ENCODE data around the gene THOC6. TPM values are rescaled to one million over a fixed set of nuclear protein-coding genes. Genes with fewer than 3 reads are reported as not detected.
A peak's percentile ranks its signal among the peaks of the same experiment; 100 is the strongest.

THOC6 gene
- total RNA-seq, 1 donor from 2014 or later, result 20.7 TPM

DNA sequence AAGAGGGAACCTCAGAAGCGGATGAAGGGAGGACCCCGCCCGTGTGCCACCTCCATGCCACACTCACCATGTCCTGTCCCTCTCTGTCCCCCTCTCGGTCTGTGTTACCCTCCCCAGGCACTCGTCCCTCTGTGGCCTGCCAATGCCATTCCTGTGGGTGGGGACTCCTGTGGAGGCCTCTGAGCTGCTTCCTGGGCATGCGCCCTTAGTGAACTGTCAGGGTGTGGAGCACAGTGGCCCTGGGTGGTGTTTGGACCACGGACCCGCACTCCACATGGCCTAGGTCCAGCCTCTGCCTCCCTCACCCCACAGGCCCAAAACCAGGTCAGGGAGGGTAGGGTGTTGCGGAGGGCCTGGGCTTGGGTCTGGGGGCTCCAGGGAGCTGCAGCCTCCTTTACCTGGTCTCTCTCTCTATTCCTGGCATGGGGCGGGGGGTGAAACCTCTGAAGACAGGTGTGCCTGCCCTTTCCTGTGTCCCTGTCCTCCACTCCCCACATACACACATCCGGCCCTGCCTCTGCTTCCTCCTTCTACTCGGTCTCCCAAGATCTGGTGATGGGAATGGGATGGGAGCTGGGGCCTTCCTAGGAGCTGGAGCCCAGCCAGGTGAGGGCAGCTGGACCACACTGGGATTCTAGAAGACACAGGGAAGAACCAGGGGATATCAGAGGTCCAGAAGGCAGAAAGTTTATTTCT, 32.1 kb upstream of the THOC6 start:
- no peak for DNase-seq (ENCODE audit: extremely low read depth, low read depth, low spot score)

- no peak for DNase-seq (ENCODE audit: extremely low read depth, low read depth, low spot score)
These were observed 31.3 kb upstream of the THOC6 start for GRCh38 chr16:2992383-2993081.

DNA sequence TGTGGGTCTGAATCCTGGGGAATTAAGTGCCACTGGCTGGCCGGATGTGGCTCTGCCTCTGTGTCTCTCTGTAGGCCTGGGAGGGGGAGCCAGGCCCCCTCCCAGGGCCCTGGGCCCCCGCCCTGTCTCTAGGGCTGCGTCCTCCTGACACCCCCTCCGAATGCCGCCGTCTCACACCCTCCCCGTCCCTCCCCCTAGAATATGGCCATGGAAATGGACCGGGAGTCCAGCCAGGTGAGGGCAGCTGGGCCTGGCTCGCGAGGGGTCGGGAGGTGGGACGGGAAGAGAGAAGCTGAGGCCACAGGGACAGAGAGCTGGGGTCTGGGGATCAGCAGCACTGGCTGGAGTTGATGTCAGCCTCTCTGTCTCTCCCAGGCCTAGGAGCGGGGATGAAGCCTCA, 27.5 kb upstream of the THOC6 start:
- DNase-seq (ENCODE audit: extremely low read depth, low read depth, low spot score), result no peak

- no peak for DNase-seq (ENCODE audit: extremely low read depth, low read depth, low spot score)
These were observed 23.9 kb upstream of the THOC6 start for GRCh38 chr16:2999929-3000328.

- DNase-seq (ENCODE audit: extremely low read depth, low read depth, low spot score), result no peak
These were observed 23.3 kb upstream of the THOC6 start for GRCh38 chr16:3000540-3000939.

GRCh38 chr16:3001316-3001715, 22.5 kb upstream of the THOC6 start:
- no peak for DNase-seq (ENCODE audit: extremely low read depth, low read depth, low spot score)

DNA sequence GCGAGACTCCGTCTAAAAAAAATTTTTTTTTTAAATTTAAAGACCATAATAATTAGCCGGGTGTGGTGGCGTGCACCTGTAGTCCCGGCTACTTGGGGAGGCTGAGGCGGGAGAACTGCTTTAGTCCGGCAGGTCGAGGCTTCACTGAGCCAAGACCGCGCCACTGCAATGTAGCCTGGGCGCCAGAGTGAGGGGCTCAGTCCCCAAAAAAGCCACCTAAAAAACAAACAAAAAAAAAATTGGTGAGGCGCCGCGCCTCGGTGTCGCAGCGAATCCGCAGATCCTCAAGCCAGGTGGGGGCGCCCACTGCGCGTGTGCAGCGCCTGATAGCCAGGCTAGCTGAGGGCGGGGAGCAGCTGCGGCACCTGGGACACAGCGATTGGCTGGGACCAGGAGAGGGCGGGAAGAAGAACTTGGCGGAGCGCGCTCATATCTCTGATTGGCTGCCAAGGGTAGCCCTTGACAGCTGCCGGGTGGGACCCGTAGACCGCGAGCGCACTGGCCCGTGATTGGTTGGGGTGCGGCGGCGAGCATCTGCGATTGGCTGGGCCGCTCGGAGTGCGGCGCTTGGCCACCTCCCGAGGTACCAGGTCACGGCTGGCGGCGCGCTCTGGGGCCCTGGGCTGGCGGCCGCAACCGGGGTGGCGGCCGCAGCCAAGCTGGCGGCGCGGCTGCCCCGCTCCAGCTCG, 20.1 kb upstream of the THOC6 start:
- DNase-seq (ENCODE audit: extremely low read depth, low read depth, low spot score), result peak; percentile 87

- no peak for DNase-seq (ENCODE audit: extremely low read depth, low read depth, low spot score)
These were observed 19.5 kb upstream of the THOC6 start for GRCh38 chr16:3004319-3004718.

DNA sequence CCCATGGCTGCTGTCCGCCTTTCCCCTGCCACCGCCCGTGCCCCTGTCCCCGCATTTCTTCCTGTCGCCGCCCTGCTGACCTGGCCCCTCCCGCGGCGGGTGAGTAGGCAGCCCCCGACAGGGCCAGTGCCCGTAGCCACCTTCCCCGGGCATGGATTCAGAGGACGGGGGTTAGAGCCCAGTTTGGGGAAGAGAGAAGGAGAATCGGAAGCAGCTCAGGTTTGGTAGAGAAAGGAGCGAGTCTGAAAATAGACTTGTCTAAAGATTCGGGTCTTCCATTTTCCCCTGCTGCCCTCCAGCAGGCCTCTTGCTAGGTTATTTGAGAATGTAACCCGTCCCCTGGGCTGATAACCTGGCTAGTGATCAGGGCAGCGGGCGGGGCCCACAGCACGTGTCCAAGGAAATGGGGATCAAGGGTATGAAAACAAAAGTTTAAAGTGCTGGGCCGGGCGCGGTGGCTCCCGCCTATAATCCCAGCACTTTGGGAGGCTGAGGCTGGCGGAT, 19.0 kb upstream of the THOC6 start:
- DNase-seq (ENCODE audit: extremely low read depth, low read depth, low spot score), result no peak

DNA sequence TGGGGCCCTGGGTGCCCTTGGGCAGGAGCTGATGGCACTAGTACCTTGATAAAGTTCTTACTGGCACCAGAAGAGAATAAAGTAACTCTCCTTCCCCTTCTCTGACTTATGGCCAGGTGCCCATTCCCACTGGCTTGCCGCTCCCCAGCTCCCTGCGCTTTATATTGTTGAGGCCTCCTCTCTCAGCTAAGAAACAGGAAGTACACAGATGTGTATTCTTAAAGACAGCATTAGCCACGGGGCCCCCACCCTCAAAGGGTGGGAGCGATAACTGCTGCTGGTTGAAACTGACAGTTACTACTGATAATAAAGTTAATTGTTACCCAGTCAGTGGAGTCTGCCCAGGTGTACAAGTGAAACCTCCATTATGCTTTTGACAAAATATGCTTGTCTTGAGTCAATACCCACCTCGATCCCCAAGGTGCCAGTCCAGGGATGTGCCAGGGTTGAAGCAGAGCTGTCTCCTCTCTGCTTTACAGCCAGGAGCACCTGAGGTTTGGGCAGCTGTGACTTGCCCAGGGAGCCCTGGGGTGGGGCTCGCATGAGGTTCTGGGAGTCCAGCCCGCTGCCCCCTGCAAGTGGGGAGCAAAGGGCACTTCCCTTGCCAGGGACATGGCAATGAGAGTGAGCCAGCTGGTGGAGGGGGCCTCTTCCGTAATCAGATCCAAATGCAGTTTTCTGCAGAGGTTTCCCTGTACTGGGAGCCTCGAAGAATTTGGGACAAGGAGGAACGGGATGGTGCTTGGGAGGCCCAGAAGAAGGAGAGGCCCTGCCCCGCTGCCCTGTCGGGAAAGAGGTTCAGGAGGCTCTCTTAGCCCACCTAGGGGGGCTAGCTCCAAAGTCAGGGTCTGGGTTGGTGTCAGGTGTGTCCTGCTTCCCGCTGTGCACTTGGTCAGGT, 16.5 kb upstream of the THOC6 start:
- no peak for DNase-seq (ENCODE audit: extremely low read depth, low read depth, low spot score)

DNA sequence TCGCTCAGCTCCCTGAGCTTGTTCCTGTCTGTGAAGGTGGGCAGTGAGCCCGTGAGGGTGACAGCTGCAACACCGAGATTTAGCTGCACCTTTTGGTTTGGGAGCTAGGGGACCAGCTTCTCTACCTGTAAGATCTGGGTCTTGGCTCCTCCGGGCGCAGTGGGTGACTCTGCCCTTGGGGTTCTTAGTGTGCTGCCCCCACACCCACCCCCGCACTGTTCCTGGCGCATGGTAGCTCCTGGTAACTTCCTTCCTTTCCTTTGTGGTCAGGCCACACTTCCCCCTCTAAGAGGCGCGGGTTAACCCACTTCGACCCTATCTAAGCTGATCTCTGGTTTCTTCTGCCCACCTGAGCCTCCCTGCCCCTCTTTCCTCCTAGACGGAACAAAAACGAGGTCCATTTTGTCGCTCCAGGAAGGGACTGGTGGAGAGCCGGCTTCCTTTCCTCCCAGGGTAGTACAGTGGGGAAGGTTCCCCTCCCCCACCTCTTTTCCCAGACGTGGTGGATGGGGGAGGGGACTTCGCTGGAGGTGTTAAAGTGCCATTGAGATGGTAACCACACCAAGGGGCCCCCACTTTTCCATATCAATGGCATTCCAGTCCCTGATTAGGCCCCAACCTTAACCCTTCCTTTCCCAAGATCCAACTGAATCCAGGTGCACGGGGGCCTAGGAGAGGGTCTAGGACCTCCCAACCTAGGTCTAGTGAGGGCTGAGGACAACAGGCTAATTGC, 15.7 kb upstream of the THOC6 start:
- DNase-seq (ENCODE audit: extremely low read depth, low read depth, low spot score), result no peak

- DNase-seq (ENCODE audit: extremely low read depth, low read depth, low spot score), result no peak
These were observed 15.2 kb upstream of the THOC6 start for GRCh38 chr16:3008690-3009037.

DNA sequence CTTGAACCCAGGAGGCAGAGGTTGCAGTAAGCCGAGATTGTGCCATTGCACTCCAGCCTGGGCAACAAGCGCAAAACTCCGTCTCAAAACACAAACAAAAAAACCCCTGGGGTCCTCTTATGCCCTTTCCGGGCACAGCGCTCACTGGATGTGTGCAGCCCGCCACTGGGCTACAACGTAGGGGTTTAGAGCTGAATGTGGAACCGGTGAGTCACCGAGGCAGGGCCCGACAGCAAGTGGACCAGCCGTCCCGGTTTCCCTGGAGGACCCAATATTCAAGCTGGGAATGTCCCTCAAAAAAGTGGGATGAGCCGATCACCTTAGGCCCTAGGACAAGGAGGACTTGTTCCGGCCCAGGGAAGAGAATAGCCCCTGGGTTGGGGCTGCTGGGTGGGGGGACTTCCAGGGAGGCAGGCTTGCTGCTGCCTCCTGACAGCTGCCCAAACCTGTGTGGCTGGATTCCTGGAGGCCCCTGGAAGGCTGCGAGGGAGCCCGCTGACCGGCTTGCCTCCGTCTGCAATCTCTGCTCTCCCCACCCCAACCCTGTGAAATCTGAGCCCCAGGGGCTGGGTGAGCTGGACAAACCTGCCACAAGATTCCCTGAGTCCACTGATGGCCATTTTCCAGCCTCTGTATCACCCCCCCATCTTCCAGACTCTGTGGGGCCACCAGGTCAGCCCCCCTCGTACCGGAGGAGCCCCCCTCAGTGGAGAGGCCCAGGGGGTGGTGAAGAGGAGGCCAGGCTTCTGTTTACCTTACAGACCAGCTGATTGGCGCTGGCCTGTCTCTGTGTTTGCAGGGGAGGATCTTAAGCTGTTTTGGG, 14.1 kb upstream of the THOC6 start:
- DNase-seq (ENCODE audit: extremely low read depth, low read depth, low spot score), result no peak

GRCh38 chr16:3010510-3010909, 13.3 kb upstream of the THOC6 start:
- no peak for DNase-seq (ENCODE audit: extremely low read depth, low read depth, low spot score)

DNA sequence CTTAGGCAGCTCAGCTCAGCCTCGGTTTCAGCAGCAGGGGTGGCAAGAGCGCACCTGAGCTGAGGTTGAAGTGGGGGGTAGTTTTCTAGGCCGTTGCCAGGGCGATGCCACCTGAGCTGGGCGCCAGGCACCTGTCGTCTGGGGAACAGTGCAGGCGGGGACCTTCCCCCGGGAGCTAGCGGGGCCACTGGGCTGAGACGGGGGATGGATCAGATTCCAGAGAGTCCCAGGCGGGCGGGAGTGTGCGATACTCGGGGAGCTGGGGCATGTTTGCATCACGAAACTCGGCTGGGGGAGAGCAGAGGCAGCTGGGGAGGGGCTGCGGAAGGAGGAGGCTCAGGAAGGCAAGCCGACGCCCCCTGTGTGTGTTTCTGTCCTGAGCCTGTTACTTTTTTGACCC, 11.6 kb upstream of the THOC6 start:
- no peak for DNase-seq (ENCODE audit: extremely low read depth, low read depth, low spot score)

DNA sequence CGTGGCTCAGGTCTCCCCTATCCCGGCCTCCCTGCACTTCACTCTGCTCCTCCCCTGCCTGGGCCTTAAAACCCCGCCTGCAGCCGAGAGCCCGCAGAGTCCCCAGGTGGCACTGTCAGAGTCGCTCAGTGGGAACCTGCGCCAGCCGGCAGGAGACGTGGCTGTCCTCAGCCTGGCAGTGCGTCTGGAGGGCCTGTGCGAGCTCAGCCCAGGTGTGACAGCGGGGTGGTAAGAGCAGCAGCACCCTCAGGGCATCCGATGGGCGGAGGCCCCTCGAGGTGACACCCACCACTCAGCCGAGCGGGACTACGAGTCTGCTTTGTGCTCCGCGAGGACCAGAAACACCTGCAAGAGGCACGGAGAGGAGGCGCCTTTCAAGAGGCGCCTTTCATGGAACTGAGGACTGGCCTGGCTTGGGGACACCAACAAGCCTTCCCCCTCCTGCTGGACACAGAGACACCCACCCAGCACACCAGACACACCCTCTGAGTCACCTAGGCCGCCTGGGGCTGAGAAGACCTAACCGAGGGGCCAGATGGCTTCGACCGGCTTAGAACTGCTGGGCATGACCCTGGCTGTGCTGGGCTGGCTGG, 10.9 kb upstream of the THOC6 start, which contains the start of gene CLDN9:
CLDN9 (plus strand) TSS at position 96 of the 593 bp plus-strand sequence; CDS start at position 536, 440 bp downstream.
- DNase-seq (ENCODE audit: extremely low read depth, low read depth, low spot score), result no peak

DNA sequence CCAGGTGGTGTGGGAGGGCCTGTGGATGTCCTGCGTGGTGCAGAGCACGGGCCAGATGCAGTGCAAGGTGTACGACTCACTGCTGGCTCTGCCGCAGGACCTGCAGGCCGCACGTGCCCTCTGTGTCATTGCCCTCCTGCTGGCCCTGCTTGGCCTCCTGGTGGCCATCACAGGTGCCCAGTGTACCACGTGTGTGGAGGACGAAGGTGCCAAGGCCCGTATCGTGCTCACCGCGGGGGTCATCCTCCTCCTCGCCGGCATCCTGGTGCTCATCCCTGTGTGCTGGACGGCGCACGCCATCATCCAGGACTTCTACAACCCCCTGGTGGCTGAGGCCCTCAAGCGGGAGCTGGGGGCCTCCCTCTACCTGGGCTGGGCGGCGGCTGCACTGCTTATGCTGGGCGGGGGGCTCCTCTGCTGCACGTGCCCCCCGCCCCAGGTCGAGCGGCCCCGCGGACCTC, 10.3 kb upstream of the THOC6 start:
- no peak for DNase-seq (ENCODE audit: extremely low read depth, low read depth, low spot score)

- no peak for DNase-seq (ENCODE audit: extremely low read depth, low read depth, low spot score)
These were observed 9.7 kb upstream of the THOC6 start for GRCh38 chr16:3013998-3014690.

Data from glomerular endothelial cell (primary cell).